Measurements from ENCODE around the gene GRIK3. TPM values are rescaled to one million over a fixed set of nuclear protein-coding genes. Genes with fewer than 3 reads are reported as not detected.

The GRIK3 gene
- total and polyA plus RNA-seq, 2 experiments from 2014 or later, result 0.31 to 2.9 TPM

GRCh38 chr1:36956570-36956969 is 77.7 kb downstream of the GRIK3 start (continued):
- TF ChIP-seq ZNF114 (CRISPR knock-in tag; IDR thresholded peaks at IDR 0.05), result no peak
- TF ChIP-seq NANOG (IDR thresholded peaks at IDR 0.05; ENCODE audit: borderline replicate concordance), result no peak
- TF ChIP-seq POLR2AphosphoS5 (IDR thresholded peaks at IDR 0.05; ENCODE audit: low read depth), result no peak

GRCh38 chr1:36955016-36955415 is 79.3 kb downstream of the GRIK3 start:
- H3K27ac Mint-ChIP-seq, result no peak overlapping the region
- TF ChIP-seq REST (IDR thresholded peaks at IDR 0.05; ENCODE audit: unreplicated experiment) (no peak), EZH2 (IDR thresholded peaks at IDR 0.05; ENCODE audit: low read depth, unreplicated experiment) (no peak), CTCF (conservative IDR thresholded peaks at IDR 0.05; ENCODE audit: low read depth in 2 of 2) (no peak), ZNF462 (CRISPR knock-in tag; IDR thresholded peaks at IDR 0.05) (no peak), ZNF114 (CRISPR knock-in tag; IDR thresholded peaks at IDR 0.05) (no peak), STAT1 (IDR thresholded peaks at IDR 0.05; ENCODE audit: unreplicated experiment) (no peak), POLR2AphosphoS5 (IDR thresholded peaks at IDR 0.05; ENCODE audit: low read depth) (no peak), CREB1 (CRISPR knock-in tag; IDR thresholded peaks at IDR 0.05; ENCODE audit: low read depth) (no peak), EZH2phosphoT487 (IDR thresholded peaks at IDR 0.05; ENCODE audit: unreplicated experiment) (no peak), ZNF331 (CRISPR knock-in tag; IDR thresholded peaks at IDR 0.05; ENCODE audit: low read depth) (no peak), ETS1 (IDR thresholded peaks at IDR 0.05) (no peak), JUNB (IDR thresholded peaks at IDR 0.05; ENCODE audit: unreplicated experiment) (no peak), NANOG (IDR thresholded peaks at IDR 0.05; ENCODE audit: borderline replicate concordance) (no peak)

More at GRCh38 chr1:36955016-36955415, 79.3 kb downstream of the GRIK3 start:
- ATAC-seq, result no peak
- Histone ChIP-seq H3K9me2 (ENCODE audit: insufficient read depth) (no peaks in the 10 kb centered on the region), H3K36me3 (ENCODE audit: insufficient read depth) (no peaks in the 10 kb centered on the region), H3K4me3 (no peak overlapping the region), H3K4me1 (ENCODE audit: insufficient read depth) (no peaks in the 10 kb centered on the region), H4K20me1 (replicated peaks; ENCODE audit: insufficient read depth) (no peaks in the 10 kb centered on the region), H3K27me3 (ENCODE audit: insufficient read depth) (no peaks in the 10 kb centered on the region), H3F3A (replicated peaks; ENCODE audit: low read depth) (no peaks in the 10 kb centered on the region), H2AFZ (no peak overlapping the region), H3K27ac (ENCODE audit: low read depth) (no peak overlapping the region), H3K79me2 (replicated peaks; ENCODE audit: insufficient read depth) (no peaks in the 10 kb centered on the region), H3K4me2 (no peak overlapping the region)
- no peak overlapping the region for H3K4me3 Mint-ChIP-seq
- H3K36me3 Mint-ChIP-seq (ENCODE audit: low read depth), result no peaks in the 10 kb centered on the region; the same call in 2 of the 3 replicates
- no peak for DNase-seq (ENCODE audit: low spot score)
- H3K27me3 Mint-ChIP-seq (ENCODE audit: insufficient read depth, low read depth, poor library complexity), result peaks cover 12% of the 10 kb centered on the region
- peaks cover 10% of the 10 kb centered on the region for H3K4me1 Mint-ChIP-seq
- no peaks in the 10 kb centered on the region for H3K9me3 Mint-ChIP-seq
